A549 treated with AZD9567 at 1 μM for 4 hours (cell line): Measurements from ENCODE around the gene LRFN3. TPM values are rescaled to one million over a fixed set of nuclear protein-coding genes. Genes with fewer than 3 reads are reported as not detected.

Source experiments
- total RNA-seq: library from RNA; stranded (reverse); fragments of 200-300 nt; extraction: Qiagen RNA extraction; gene quantifications from 5 replicates; pipeline ENCODE4 v1.2.3, GENCODE V29; 2022; ENCODE audit not compliant: insufficient read depth

Gene LRFN3
- 14.2 to 23.4 TPM (median 21.3 TPM) in 5 replicates for total RNA-seq

GRCh38 chr19:35935911-35936737, at the start of gene LRFN3:
Gene LRFN3, plus strand, starts transcription at chr19:35936374. Its CDS starts 3,052 bp downstream, at chr19:35939426.

GRCh38 chr19:35901854-35902661, 34.1 kb upstream of the LRFN3 start, which contains the start of gene HCST:
Gene HCST, plus strand, starts transcription at chr19:35902529. Its CDS starts 65 bp downstream, at chr19:35902594.

DNA sequence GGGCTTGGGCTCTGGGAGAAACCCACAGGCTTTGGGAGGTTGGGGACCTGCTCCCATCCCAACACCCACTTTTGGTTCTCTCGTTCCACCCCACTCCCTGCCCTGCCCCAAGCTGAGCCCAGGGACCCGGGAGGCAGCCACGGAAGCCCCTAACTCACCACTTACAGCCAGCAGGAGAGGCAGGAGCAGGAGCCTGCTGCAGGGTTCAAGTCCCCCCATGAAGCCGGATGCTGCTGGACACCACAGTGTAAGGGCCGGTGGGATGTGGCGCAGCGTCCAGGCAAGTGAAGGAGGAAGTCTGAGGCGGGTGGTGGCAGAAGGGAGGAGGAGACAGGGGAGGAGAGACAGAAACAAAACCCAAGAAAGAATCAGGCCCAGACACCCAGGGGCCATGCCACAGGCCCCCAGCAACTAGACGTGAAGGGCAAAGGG, 28.1 kb upstream of the LRFN3 start, which contains the start of gene TYROBP:
Gene TYROBP (minus strand): TSS at position 286 of the 432 bp plus-strand sequence. CDS start 67 bp downstream, at position 219.

Other genes with a start within 250 kb of the LRFN3 start
- not detected in 5 replicates for gene ZBTB32, start 231.8 kb upstream of the LRFN3 start, total RNA-seq
- gene KMT2B, start 218.4 kb upstream of the LRFN3 start, total RNA-seq = 56.0 to 66.5 TPM (median 61.9 TPM) in 5 replicates
- gene IGFLR1, start 193.9 kb upstream of the LRFN3 start, total RNA-seq = 12.6 to 17.0 TPM (median 12.9 TPM) in 5 replicates
- 14.5 to 26.3 TPM (median 25.6 TPM) in 5 replicates for gene U2AF1L4, start 191.0 kb upstream of the LRFN3 start, total RNA-seq
- gene PSENEN, start 190.7 kb upstream of the LRFN3 start, total RNA-seq = 259 to 313 TPM (median 277 TPM) in 5 replicates
- 22.9 to 57.3 TPM (median 27.5 TPM) in 5 replicates for gene LIN37, start 187.8 kb upstream of the LRFN3 start, total RNA-seq
- gene HSPB6, start 179.3 kb upstream of the LRFN3 start, total RNA-seq = 0.28 to 0.42 TPM (median 0.36 TPM) in 4 of 5 replicates, not detected in the other
- 23.3 to 34.4 TPM (median 28.2 TPM) in 5 replicates for gene PROSER3, start 178.2 kb upstream of the LRFN3 start, total RNA-seq
- gene ARHGAP33, start 160.8 kb upstream of the LRFN3 start, total RNA-seq = 5.6 to 17.7 TPM (median 8.4 TPM) in 5 replicates
- gene PRODH2, start 123.5 kb upstream of the LRFN3 start, total RNA-seq = 0.22 to 0.40 TPM (median 0.32 TPM) in 4 of 5 replicates, not detected in the other
- gene NPHS1, start 83.9 kb upstream of the LRFN3 start, total RNA-seq = 0.47 to 0.70 TPM (median 0.57 TPM) in 4 of 5 replicates, not detected in the other
- 0.39 to 0.61 TPM (median 0.49 TPM) in 4 of 5 replicates, not detected in the other for gene KIRREL2, start 79.5 kb upstream of the LRFN3 start, total RNA-seq
- 58.7 to 97.2 TPM (median 91.0 TPM) in 5 replicates for gene APLP1, start 67.8 kb upstream of the LRFN3 start, total RNA-seq
- 3.0 to 9.9 TPM (median 8.2 TPM) in 5 replicates for gene NFKBID, start 35.8 kb upstream of the LRFN3 start, total RNA-seq
- 0.25 to 0.67 TPM (median 0.50 TPM) in 4 of 5 replicates, not detected in the other for gene HCST, start 33.8 kb upstream of the LRFN3 start, total RNA-seq
- gene TYROBP, start 28.1 kb upstream of the LRFN3 start, total RNA-seq = 0.17 TPM in 1 of 5 replicates, not detected in the others
- gene SDHAF1, start 58.8 kb downstream of the LRFN3 start, total RNA-seq = 25.6 to 52.9 TPM (median 51.2 TPM) in 5 replicates
- 0.20 to 0.43 TPM (median 0.23 TPM) in 4 of 5 replicates, not detected in the other for gene SYNE4, start 72.4 kb downstream of the LRFN3 start, total RNA-seq
- 22.8 to 29.3 TPM (median 23.7 TPM) in 5 replicates for gene ALKBH6, start 77.8 kb downstream of the LRFN3 start, total RNA-seq
- 1.0 to 1.4 TPM (median 1.2 TPM) in 4 of 5 replicates, not detected in the other for gene CLIP3, start 96.5 kb downstream of the LRFN3 start, total RNA-seq
- 7.1 to 7.9 TPM (median 7.8 TPM) in 5 replicates for gene THAP8, start 117.9 kb downstream of the LRFN3 start, total RNA-seq
- 20.3 to 30.6 TPM (median 28.8 TPM) in 5 replicates for gene WDR62, start 118.5 kb downstream of the LRFN3 start, total RNA-seq
- 0.40 to 0.67 TPM (median 0.46 TPM) in 4 of 5 replicates, not detected in the other for gene OVOL3, start 174.8 kb downstream of the LRFN3 start, total RNA-seq
- 242 to 283 TPM (median 265 TPM) in 5 replicates for gene POLR2I, start 178.5 kb downstream of the LRFN3 start, total RNA-seq
- gene TBCB, start 179.1 kb downstream of the LRFN3 start, total RNA-seq = 467 to 588 TPM (median 565 TPM) in 5 replicates
- gene CAPNS1, start 203.7 kb downstream of the LRFN3 start, total RNA-seq = 1,458 to 2,233 TPM (median 2,086 TPM) in 5 replicates
- gene COX7A1, start 216.1 kb downstream of the LRFN3 start, total RNA-seq = not detected in 5 replicates